ENCODE measurements around the gene TXNRD3. TPM values are rescaled to one million over a fixed set of nuclear protein-coding genes. Genes with fewer than 3 reads are reported as not detected.

TXNRD3 gene
- total RNA-seq, 1 donor from 2014 or later, result 0.81 TPM

DNA sequence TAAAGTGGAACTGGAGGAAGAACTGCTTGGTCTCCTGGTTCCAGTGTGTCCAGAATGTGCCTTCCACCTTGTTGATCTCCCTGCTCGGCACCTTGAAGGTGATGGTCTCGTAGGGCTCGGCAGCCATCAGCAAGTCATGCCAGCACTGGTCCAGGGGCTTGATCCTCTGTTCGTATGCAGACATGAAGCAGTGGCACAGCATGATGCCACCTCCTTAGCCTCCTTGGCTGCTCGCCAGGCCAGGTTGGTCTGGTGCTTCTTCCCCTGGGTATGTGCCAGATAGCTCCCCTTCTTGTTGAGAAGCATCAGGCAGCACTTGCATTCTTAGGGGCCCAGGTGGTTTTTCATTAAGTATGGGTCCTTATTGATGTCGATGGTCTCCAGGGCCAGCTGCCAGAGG lies 17.8 kb upstream of the TXNRD3 start:
- intact Hi-C loops (cut with micrococcal nuclease), result no loop called here

DNA sequence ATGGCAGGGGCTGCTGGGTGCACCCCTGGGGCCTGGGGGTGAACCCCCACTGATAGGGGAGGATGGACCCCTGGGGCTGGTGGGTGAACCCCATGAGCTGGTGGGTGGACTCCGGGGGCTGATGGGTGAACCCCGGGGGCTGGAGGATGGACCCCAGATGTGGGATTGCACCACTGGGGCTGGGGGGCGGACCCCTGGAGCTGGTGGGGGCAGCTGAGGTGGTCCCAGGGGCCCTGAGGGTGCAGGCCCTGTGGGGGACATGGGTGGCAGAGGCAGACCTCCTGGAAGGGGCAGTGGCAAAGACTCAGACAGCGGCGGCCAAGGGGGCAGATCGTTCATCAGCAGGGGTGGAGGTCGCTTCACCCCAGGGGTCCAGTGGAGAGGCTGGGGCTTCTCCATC lies 17.4 kb upstream of the TXNRD3 start:
- intact Hi-C loops (cut with micrococcal nuclease), result no loop called here

DNA sequence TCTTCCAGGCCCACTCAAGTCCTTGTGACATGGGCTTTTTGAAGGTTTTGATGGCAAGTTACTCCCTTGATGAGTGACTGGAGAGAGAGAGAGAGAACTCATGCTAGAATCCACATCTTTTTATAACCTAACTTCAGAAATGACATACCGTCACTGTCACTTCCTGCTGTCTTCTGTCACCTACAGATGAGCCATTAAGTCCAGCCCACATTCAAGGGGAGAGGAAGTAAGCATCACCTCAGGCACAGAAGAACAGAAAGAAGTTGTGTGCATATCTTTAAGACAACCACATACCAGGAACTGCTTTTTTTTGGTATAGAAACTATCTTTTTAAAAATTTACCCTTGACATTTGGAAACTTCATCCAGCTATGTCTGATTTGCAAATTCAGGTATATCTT lies 16.6 kb upstream of the TXNRD3 start:
- intact Hi-C loops (cut with micrococcal nuclease), result no loop called here

DNA sequence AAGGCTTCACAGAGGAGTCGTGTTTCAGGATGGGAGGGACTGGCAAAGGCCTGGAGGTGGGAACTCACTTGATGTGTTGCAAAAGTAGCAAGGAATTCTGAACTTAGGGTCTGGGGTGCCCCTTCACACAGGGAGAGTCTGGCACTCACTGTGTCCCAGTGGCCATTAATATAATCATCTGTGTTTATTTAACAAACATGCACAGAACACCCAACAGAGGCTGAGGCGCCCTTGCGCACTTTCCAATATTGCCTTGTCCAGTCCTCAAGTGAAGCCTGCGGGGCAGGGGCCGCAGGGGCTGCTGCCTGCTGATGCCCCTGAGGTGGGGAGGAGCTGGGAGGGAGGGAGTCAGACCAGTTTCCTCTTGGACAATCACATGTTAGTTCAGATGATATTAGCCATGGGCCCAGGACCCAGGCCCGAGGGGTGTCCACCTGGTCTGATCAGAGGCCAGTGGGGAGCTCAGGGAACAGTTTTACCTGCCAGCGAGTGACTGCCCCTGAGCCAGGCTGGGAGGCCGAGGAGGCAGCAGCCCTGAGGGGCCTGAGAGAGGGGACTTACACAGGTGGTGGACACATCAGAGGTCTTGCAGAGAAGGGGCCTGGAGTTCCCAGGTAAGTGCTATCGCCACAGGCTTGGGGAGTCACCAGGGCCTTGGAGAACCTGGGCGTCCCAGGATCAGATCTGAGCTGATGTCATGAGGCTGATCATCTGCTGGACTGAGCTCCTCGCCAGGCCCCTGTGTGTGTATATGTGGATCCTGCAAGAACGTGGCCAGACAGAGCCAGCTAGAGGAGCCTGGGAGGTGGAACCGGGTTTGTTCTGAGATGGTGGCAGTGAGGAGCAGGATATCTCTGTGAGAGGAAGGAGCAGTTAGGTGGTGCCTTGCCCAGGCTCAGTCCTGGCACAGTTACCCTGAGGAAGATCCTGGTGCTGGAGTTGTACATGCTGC lies 13.8 kb upstream of the TXNRD3 start:
- intact Hi-C loops (cut with micrococcal nuclease), result no loop called here

DNA sequence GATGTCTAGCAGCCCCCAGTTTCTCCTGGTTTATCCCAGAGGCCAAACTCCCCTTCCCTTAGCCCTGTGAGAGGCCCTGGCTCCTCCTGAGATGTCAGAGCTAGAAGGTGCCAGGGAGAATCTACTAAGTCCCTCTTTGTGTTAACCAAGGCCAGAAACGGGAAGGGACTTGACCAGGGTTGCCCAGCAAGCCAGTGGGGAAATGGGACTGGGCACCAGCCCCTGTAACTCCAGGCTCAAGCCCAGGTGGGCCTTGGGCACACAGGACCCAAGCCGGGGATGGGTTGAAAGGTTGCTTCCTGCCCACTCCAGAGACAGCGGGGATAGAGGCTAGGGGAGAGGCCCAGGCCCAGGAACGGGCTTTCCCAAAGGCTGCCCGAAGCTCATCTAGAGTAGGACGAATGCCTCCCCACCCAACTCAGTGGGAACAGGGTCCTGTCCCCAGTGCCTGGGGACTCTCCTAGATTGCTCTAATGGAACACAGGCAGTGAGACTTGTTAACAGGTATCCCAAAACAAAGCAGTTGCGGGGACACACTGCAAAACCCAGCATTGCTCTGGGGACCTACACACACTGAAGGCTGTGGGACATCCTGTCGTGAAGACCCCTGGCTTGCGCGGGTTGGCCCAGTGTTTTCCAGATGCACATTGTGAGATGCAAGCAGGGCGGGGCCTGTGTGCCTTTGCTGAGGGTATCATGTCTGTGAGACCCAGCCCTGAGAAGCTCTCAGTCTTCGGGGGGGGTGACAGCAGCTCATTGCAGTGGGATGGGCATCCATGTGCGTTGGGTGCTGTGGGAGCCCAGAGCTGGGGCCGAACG lies 12.9 kb upstream of the TXNRD3 start:
- intact Hi-C loops (cut with micrococcal nuclease), result no loop called here

DNA sequence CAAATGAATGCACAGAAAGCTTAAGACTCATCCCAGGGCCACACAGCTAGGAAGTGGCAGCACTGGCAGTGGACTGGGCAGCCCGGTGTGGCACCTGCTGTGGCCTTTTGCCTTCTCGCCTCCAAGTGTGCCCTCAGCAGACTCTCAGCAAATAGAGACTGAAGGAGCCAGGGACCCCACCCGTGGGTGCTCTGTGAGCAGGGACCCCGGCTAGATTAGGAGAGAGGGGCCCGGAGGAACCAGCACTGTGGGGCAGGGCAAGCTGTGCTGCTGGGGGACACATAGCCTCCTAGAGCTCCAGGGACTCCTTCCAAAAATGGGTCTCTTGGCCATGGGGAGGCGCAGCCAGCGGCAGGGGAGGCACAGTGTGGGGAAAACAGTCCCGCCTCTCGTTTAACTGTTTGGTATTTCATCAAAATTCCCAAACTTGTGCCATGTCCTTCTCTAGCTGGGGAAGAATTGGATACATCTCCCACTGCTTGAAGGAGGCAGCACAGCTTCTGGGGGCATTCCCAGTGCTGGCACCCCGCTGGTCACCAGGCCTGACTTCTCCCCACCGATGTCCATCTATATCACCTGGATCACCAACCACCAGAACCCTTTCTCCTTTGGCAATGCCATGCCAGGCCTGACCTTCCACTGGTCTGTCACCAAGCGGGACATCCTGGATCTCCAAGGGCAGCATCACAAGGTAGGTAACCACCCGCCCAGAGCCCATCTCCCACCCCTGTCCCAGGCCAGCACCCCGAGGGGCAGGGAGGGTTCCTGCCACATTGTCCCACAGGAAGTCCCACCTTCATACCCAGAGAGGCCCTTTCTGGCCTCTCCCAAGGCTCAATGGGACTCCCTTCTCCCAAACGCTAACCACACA lies 12.0 kb upstream of the TXNRD3 start:
- intact Hi-C loops (cut with micrococcal nuclease), result no loop called here

DNA sequence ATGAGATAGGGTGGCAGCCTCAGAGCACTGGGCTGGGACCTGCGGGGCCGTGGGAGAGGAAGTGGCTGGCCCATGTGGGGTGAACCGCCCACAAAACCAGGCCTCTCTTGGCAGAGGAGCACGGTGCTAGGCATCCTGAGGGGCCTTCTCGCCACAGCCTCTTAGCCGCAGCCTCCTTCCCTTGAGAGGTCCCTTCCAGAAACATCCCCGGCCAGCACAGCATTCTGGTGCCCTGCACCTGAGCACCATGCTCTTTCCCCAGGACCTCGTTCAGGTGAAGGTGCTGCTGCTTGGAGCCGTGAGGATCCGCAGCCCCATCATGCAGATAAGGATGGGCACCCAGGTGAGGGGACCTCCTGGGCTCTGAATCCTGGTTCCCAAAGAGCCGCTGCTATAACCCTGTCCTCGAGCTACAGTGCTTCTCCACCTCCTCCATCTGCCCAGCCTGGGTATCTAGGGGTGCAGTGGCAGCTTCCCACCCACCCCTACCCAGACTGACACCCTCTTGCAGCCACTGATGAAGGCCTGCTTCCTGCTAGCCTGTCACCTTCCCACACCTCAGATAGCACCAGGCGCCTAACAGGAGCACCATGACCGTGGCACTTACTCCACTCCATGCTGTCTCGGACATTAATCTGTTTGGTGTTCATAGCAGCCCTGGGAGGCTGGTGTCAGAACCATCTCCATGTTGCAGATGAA lies 11.2 kb upstream of the TXNRD3 start:
- intact Hi-C loops (cut with micrococcal nuclease), result no loop called here

DNA sequence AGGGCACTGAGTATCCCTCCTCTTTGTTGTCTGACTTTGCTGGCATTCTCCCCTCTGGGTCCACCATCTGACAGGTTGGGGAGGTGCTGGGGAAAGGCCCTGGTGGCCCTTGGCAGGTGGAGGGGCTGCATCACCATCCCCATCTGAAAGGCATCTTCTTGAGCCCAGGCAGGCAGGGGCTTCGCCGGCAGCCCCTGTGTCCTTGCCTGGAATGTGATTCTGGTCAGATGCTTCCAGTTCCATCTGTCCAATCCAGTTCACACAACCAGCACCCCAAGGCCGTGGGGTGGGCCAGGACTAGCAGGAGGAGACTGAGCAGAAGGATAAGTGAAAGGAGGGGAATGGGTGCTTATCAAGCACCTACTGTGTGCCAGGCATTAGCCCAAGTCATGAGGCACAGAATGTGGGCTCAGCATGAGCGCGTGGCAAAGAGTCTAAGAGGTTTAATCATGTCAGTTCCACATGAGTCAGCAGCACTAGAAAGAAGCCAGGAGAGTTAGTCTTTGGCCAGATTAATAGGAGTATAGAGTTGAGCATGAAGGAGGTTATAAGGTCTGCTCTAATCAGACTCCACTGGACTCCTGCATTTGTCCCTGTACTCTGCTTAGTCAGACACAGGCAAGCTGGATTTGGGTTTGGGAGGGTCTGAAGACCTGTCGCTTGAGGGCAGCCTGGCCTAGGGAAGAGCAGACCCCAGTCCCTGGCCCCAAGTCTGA lies 10.5 kb upstream of the TXNRD3 start:
- intact Hi-C loops (cut with micrococcal nuclease), result no loop called here

DNA sequence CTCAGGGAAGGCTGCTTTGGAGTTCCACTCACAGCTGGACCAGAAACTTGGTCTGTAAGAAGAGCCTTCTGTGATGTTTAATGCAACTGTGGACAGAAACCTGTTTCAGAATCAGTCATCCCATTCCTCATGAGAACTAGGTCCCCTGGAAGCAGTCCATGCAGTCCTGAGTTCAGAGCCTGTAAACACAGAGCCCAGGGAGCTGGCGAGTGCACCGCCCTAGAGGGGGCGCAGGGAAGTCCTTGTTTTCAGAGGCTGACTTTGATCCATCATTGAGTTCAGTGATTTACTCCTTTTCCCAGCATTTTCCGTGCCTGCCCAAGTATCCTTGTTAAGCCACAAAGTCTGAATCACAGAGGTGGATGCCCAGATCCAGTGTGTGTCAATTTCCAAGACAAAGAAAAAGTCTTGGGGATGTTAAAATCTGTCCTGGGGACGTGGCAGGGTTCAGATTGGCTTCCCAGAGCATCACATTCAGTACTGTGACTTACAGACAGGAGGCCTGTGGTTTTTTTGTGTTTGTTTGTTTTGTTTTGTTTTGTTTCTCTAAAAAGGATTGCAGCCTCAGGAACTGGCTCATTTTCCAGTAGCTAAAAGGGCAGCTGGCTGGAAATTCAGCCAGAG lies 9.8 kb upstream of the TXNRD3 start:
- intact Hi-C loops (cut with micrococcal nuclease), result no loop called here

DNA sequence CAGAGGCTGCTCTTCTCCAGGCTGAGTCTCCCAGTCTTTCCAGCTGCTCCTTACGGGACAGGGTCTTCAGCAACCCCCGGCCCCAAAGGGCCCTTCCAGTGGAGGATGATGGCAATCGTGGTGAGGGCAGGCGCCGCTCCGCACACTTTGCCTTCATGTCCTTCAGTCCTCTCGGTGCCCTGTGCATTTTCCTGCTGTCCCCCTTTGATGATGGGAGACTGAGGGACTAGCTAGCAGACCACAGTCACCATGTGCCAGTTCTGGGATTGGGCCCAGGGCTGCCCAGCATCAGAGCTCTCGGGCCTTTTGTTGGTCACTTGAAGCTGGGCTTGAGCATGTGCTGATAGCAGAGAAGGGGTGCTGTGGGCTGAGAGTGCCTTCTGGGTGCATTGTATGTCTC lies 8.8 kb upstream of the TXNRD3 start:
- intact Hi-C loops (cut with micrococcal nuclease), result no loop called here

DNA sequence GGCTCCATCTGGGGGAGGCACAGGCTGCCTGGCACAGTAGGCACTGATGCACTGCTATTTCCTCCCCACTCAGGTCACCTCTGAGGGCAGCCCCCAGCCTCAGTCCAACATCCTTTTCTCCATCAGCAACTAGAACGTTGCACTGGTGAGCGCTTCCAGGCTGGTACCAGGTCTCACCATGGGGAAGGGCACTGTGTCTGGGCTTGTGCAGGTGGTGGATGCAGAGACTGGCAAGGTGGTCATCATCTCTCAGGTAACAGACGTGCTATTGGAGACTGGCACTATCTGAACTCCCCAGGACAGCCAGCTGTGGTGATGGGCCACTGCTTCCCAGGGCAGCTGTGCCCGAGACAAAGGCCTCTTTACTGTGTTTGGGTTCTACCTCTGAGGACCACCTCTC lies 8.3 kb upstream of the TXNRD3 start:
- intact Hi-C loops (cut with micrococcal nuclease), result no loop called here

DNA sequence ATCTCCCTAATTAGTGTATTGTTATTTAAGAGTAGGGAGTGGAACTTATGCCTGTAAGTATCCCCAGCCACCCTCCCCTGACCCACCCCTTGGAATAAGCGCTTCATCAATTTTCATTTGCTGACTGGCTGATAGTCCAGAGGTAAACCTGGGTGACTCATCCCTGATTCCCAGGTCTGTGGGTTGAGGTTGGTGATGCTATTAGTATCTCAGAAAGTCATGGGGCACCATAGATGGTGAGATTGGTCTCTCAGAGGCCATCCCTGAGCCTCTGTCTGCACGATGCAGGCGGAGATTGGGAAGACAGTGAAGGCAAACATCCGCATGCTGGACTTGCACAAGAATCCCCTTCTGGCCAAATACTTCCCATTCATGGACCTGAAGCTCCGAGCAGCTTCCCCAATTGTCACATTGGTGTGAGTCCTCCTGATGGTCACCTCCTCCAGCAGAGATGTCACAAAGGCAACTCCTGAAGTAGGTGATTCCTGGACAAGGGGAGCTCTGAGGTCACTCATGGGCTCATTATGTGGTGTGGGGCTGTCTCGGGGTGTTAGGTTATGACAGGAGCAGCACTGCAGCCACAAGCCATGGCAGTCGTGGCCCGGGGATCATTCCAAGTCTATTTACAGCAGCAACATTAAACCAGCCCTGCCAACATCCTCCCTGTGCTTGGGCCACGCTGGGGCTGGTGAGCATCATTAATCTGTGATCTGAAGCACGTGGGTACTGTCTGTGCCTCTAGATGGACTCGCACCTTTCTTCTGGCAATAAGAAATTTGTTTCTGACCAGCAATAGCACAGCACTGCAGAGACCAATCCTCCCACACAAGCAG lies 6.8 kb upstream of the TXNRD3 start:
- intact Hi-C loops (cut with micrococcal nuclease), result no loop called here

DNA sequence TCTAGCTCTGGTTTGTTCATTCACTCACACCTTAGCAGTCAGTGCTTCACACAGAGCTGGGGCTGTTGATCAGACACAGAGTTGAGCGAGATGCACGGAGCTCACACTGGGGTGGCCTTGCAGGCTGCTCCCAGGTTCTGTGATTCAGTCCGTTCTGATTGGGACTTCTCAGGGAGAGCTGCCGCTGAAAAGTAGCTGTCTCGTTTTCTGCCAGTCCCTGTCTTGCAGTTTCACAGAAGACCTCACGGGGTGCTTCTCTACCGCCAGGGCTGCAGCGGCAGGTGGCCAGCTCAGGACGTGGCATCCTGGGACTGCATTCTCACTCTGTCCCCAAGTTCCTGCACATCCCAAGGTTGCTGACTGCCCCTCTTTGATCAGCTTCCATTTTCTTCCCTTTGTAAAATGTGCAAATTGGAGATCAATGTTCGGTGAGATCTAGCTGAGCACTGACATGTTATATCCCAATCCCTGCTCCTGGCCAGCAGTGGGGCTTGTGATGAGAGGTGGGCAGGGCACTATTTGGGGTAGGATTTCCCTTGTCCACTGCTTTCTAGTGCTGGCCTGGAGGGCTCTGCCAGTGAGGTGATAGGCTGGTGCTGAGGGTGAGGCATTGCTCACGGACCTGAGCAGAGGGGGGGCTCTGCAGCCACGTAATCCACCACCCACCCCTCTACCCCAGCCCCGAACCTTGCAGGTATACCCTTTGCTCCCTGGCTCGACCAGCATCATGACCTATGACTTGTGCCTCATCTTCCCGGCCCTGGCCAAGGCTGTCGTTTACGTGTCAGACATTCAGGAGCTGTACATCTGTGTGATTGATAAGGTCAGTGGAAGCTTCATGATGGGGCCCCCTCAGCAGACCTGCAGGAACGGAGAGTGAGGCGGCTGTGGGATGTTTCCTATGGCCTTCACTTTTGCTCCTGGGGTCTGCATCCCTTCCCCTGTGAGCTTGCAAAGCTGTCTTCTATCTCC lies 5.3 kb upstream of the TXNRD3 start:
- intact Hi-C loops (cut with micrococcal nuclease), result no loop called here

DNA sequence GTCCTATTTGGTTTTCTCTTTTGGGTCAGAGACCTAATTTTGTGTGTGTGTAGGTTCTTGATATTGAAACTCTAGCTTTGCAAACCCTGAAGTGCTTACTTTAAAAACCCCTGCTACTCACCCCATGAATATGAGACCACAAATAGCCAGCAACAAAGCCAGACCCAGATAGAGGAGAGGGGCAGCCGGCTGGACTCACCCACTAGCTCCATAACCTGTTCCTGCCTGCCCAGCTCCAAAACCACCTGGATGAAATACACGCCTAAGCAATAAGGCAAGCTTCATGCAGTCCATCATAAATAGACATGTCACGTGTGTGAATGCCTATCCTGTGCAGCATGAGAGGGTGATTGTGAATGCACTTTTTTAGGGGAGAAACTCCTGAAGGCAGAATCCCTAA lies 3.7 kb upstream of the TXNRD3 start:
- intact Hi-C loops (cut with micrococcal nuclease), result no loop called here

DNA sequence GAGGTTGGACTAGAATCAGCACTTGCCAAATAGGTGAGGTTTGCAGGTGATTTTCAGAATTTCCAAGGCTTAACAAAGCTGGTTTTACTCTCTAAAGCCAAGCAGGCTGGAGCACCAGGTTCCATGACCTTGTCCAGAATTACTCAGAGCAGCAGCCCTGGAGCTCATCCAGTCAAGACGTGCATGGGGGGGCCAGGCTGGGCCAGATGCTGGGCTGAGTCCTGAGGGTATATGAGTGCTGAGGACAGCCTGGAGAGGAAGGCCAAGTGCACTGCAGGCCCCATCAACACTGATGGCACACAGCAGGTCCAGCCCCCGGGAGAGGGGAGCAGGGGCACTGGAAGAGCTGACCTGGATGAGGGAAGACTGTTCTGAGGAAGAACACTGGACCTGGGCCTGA lies 3.0 kb upstream of the TXNRD3 start:
- intact Hi-C loops (cut with micrococcal nuclease), result no loop called here

DNA sequence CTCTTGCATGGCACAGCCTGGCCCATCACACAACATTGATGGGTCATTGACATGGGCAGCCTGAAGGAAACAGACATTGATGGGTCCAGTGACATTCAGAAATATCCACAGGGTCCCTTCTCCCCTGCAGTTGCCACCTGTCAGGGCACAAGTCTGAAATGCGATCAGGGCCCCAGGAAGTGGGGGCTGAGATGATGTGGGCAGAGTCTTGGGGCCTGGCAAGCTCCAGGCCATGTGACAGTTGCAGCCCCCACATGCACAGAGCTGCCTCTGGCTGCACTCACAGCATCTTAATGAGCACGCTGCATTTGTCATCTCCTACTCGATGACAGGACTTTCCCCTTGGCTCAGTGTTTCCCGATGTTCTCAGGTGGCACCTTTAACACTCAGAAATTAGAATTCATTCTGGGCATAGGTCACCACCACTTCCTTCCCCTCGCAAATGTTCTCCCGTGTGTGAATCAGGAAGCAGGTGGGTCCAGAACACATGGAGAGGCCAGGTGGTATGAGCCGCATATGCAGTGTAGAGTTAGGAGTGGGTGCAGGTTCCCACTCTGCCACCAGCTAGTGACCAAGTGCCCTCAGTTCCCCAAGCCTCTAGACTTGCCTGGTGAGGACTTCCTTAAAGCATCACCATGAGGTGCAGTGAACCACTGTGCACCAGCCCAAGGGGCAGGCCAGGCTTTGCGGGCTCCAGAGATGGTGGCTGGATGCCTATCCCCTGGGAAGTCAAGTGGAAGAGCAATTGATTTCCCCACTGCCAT lies 1.6 kb upstream of the TXNRD3 start:
- intact Hi-C loops (cut with micrococcal nuclease), result no loop called here

DNA sequence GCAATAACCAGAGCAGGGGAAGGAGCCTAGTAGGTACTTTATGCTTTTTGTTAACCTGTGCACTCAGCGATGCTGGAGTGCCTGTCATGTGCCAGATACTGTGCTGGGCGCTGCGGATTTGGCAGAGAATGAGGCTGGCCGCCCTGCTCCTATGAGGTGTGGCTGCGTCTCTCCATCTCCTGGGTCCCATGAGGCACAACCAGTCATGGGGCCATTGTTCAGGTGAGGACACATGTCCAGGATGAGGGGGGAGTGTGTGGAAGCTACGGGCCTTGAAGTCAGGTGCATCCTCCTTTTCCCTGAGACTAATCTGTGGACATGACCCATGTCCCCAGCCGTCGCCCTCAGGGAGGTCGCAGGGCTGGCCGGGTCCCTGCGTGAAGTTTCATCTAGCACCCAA lies 963 bp upstream of the TXNRD3 start:
- intact Hi-C loops (cut with micrococcal nuclease), result loop anchor here (1.0 kb wide), 1 partner anchor 48 kb away; the partner anchor contains the start of gene CHCHD6
